Measurements from ENCODE around the gene CUX1.

CUX1 gene

DNA sequence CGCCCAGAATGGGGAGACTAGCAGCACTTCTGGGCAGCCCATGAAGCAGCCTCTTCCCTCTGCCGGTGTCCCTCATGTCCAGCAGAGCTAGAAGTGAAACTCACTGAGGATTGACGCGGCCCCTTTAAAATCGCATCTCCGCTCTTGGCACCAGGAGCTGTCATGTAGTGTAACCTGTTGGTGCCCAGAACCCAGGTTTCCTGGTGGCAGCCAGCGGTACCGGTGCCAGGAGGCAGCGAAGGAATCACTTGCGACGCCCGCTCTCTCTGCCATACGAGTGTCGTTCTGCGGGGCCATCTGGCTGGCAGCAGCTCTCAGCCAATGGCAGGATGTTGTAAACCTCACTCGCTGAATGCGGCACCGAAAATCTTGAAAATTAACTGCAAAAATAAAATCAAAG, 82.7 kb downstream of the CUX1 start:
- no peaks in the 10 kb centered on the region for H3K4me1 ChIP-seq (ENCODE audit: control insufficient read depth, insufficient read depth, low read length)
- no peaks in the 10 kb centered on the region for H3K36me3 ChIP-seq (ENCODE audit: control insufficient read depth, insufficient read depth, low read length)
- H3K27me3 ChIP-seq (ENCODE audit: control insufficient read depth, insufficient read depth, low read length), result no peaks in the 10 kb centered on the region
- H3K9ac ChIP-seq (ENCODE audit: low read length), result no peak overlapping the region
- H3K4me3 ChIP-seq (ENCODE audit: low read length), result no peak overlapping the region
- H3K9me3 ChIP-seq (ENCODE audit: control insufficient read depth, low read length), result no peaks in the 10 kb centered on the region

DNA sequence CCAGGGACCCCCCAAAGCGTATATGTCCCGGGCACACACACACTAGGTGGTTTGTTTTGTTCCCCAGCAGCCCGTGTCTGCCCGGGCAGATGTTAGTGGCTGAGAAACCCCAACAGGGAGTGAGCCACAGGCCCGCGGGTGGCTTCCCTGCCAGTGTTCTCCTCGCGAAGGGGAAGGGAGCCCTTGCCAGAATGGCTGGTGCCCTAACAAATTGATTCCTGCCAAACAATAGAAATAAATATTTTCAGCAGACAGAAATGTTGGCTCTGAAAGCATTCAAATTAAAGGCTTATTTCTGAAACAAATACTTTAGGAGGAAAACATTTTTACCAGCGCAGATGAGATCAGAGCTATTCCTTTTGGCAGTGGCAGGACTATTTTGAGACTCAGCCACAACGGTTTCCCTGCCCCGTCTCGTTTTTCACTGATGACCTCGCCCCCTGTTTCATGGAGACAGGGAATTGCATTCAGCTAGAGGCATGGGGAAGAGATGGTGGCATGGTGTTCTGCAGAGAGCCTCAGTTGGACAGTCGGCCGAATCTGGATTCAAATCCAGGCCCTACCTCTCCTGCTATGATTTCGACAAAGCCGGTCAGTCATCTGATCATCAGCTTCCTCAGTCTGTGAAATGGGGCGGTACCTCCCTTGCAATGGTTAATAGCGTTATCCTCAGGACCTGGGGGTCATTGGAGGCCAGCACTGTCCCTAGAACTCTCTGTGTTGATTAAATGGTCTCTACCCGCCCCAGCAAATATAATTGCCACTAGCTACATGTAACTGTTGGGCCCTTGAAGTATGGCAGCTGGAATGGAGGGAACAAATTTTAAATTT, 84.5 kb downstream of the CUX1 start:
- no peaks in the 10 kb centered on the region for H3K4me1 ChIP-seq (ENCODE audit: control insufficient read depth, insufficient read depth, low read length)
- H3K9me3 ChIP-seq (ENCODE audit: control insufficient read depth, low read length), result no peaks in the 10 kb centered on the region
- H3K36me3 ChIP-seq (ENCODE audit: control insufficient read depth, insufficient read depth, low read length), result no peaks in the 10 kb centered on the region
- no peak overlapping the region for H3K4me3 ChIP-seq (ENCODE audit: low read length)
- H3K9ac ChIP-seq (ENCODE audit: low read length), result no peak overlapping the region
- H3K27me3 ChIP-seq (ENCODE audit: control insufficient read depth, insufficient read depth, low read length), result no peaks in the 10 kb centered on the region

DNA sequence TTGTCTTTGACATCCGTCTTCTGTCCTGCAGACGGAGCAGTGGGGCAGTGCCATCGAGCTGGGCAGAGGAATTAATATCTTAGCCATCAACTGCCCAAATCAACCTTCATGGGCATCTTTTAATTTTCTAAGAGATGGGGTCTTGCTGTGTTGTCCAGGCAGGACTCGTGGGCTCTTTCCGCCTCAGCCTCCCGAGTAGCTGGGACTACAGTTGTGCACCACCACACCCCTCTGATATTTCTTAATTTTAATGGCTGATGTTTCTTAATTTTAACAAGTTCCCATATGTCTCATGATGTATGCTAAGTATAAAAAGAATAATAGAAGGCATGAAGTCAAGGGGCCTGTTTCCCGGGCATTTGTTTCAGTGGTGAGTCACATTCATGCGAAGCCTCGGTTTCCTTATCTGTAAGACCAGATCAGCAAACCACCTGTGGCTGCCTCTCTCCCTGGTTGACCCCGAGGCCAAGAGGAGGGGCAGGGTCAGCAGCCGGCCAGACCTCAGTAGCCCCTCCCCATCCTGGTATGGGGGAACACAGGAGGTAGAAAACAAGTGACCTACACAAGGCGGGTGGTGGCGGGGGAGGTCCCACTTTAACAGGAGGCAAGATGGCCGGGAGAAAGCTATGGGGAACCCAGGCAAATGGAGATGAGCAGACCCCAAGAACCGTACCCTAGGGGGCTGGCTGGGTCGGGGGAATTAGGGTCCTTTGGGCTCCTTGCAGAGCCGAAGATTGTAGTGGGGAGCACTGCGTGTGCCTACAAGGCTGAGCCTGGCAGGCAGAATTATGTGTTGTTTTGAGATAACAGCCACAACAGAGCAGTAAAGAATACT, 85.5 kb downstream of the CUX1 start:
- no peak overlapping the region for H3K4me3 ChIP-seq (ENCODE audit: low read length)
- no peaks in the 10 kb centered on the region for H3K36me3 ChIP-seq (ENCODE audit: control insufficient read depth, insufficient read depth, low read length)
- H3K4me1 ChIP-seq (ENCODE audit: control insufficient read depth, insufficient read depth, low read length), result no peaks in the 10 kb centered on the region
- H3K9ac ChIP-seq (ENCODE audit: low read length), result no peak overlapping the region
- H3K27me3 ChIP-seq (ENCODE audit: control insufficient read depth, insufficient read depth, low read length), result no peaks in the 10 kb centered on the region
- no peaks in the 10 kb centered on the region for H3K9me3 ChIP-seq (ENCODE audit: control insufficient read depth, low read length)

DNA sequence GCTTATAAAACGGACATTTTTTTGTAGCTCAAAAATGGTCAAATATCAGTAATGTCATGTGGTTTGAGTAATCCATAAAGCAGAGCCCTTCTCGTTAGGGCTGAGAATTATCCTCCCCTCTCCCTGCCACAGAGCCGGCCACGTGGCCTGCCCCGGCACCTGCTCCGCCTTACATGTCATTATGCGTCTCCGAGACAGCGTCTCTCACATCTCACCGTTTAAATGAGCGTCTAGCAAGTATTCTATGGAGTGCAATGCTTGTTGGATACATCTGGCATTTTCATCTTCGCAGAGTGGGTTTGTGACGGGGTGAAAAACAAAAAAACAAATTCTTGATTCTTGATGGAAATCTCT, 86.1 kb downstream of the CUX1 start:
- no peaks in the 10 kb centered on the region for H3K9me3 ChIP-seq (ENCODE audit: control insufficient read depth, low read length)
- no peaks in the 10 kb centered on the region for H3K36me3 ChIP-seq (ENCODE audit: control insufficient read depth, insufficient read depth, low read length)
- H3K4me3 ChIP-seq (ENCODE audit: low read length), result no peak overlapping the region
- H3K9ac ChIP-seq (ENCODE audit: low read length), result no peak overlapping the region
- no peaks in the 10 kb centered on the region for H3K27me3 ChIP-seq (ENCODE audit: control insufficient read depth, insufficient read depth, low read length)
- no peaks in the 10 kb centered on the region for H3K4me1 ChIP-seq (ENCODE audit: control insufficient read depth, insufficient read depth, low read length)

DNA sequence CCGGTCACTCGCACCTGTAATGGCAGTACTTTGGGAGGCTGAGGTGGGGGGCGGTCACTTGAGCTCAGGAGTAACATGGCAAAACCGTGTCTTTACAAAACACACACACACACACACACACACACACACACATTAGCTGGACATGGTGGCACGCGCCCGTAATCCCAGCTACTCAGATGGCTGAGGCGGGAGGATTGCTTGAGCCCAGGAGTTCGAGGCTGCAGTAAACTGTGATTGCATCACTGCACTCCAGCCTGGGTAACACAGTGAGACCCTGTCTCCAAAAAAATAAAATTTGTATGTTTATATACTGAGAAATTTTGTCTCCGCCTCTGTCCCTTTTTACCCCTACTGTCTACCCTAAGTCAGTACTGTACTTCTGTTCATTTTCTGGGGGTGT, 86.6 kb downstream of the CUX1 start:
- Histone ChIP-seq H3K27me3 (ENCODE audit: control insufficient read depth, insufficient read depth, low read length) (no peaks in the 10 kb centered on the region), H3K9me3 (ENCODE audit: control insufficient read depth, low read length) (no peaks in the 10 kb centered on the region), H3K36me3 (ENCODE audit: control insufficient read depth, insufficient read depth, low read length) (no peaks in the 10 kb centered on the region), H3K4me3 (ENCODE audit: low read length) (no peak overlapping the region), H3K9ac (ENCODE audit: low read length) (no peak overlapping the region), H3K4me1 (ENCODE audit: control insufficient read depth, insufficient read depth, low read length) (no peaks in the 10 kb centered on the region)

DNA sequence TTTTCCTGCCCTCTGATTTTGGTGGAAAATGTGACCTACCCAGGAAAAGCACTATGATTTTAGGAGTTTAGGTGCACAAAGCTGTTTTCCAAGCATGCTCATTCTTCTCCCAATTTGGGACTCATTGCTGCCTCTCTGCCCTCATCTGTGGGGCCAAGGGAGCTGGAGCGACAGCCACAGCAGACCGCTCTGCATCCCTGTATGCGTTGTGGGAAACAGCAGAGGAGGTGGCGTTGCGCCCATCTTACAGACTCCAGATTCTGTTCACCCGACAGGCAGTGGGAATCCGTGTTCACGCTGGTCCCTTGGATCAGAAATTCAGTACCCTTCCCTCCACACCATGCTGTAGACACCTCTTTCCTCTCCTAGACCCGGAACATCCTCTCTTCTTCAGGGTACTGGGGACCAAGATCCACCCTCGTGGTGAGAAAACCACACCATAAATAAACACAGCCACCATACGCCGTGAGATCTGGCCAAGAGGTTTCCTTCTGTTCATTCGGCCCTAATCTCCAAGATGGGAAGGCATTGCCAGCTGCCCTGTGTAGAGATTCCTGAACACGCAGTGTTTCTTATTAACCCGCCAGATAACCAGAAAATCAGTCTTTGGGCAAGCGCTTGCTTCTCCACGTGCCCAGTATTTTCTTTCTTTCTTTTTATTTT, 87.9 kb downstream of the CUX1 start:
- Histone ChIP-seq H3K4me3 (ENCODE audit: low read length) (no peak overlapping the region), H3K9ac (ENCODE audit: low read length) (no peak overlapping the region), H3K27me3 (ENCODE audit: control insufficient read depth, insufficient read depth, low read length) (no peaks in the 10 kb centered on the region), H3K9me3 (ENCODE audit: control insufficient read depth, low read length) (no peaks in the 10 kb centered on the region), H3K36me3 (ENCODE audit: control insufficient read depth, insufficient read depth, low read length) (no peaks in the 10 kb centered on the region), H3K4me1 (ENCODE audit: control insufficient read depth, insufficient read depth, low read length) (no peaks in the 10 kb centered on the region)

DNA sequence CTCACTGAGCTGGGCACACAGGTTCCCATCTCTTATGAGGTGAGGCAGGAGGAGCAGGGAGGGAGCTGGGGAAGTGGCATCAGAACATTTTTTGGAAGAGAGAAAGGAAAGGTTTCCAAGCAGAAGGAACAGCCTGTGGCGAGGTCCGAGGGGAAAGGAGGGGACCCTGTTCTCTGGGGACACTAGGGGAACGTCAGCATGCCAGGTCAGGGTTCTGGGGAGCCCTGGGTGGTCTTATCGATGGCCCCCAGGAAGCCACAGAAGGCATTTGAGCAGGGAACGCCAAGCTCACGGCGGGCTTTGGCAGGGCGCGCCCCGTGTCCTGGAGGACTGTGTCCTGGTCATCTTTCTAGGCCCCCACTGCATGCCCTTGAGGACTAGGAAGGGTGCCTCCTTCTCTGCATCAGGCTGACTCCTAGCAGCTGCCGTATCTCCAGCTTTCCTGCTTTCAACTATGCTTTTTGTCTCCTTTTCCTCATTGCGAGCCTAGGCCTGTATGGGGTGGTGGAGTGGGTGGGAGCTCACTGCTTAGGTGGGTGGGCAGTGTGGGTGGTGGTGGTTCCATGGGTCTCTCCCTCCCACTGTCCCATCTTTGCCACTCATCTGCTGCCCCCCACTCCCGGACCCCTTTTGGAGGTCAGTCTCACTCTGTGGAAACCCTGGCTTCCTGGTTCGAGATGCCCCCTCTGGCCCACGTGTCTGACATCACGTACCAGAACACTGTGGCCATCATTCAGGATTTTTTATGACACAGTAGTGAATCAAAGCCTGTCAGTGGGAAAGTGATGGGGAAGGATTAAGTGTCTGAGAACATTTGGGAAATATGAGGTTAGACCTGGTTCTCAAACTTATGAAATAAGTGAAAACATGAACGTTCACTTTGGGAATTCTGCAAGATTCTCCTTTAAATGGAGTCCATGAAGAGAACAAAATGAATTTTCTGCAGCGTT, 89.1 kb downstream of the CUX1 start:
- H3K36me3 ChIP-seq (ENCODE audit: control insufficient read depth, insufficient read depth, low read length), result no peaks in the 10 kb centered on the region
- no peaks in the 10 kb centered on the region for H3K27me3 ChIP-seq (ENCODE audit: control insufficient read depth, insufficient read depth, low read length)
- H3K9me3 ChIP-seq (ENCODE audit: control insufficient read depth, low read length), result no peaks in the 10 kb centered on the region
- H3K4me1 ChIP-seq (ENCODE audit: control insufficient read depth, insufficient read depth, low read length), result peaks cover under 1% of the 10 kb centered on the region
- H3K4me3 ChIP-seq (ENCODE audit: low read length), result no peak overlapping the region
- H3K9ac ChIP-seq (ENCODE audit: low read length), result no peak overlapping the region

DNA sequence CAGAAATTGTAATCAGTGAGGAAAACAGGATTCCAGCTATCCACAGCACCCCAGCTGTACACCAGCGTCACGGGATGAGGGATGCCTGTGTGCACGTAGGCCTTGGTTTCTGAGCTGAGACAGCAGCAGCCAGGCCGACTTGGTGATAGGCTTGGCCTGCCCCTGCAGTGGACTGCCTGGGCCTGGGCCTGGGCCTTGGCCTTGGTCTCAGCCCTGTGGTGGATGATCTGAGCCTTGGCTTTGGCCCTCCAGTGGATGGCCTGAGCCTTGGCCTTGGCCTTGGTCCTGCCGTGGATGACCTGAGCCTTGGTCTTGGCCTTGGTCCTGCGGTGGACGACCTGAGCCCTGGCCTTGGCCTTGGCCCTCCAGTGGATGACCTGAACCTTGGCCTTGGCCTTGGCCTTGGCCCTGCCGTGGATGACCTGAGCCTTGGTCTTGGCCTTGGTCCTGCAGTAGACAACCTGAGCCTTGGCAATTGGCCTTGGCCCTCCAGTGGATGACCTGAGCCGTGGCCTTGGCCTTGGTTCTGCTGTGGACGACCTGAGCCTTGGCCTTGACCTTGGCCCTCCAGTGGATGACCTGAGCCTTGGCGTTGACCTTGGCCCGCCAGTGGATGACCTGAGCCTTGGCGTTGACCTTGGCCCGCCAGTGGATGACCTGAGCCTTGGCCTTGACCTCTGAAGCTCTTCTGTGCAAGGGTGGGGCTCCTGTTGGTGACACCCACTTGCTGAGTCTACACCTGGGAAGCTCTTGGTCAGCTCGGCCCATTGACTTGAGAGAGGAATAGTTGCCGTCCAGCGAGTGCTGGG, 93.8 kb downstream of the CUX1 start:
- no peak overlapping the region for H3K9ac ChIP-seq (ENCODE audit: low read length)
- no peak overlapping the region for H3K4me3 ChIP-seq (ENCODE audit: low read length)
- peaks cover 5% of the 10 kb centered on the region for H3K4me1 ChIP-seq (ENCODE audit: control insufficient read depth, insufficient read depth, low read length)
- H3K36me3 ChIP-seq (ENCODE audit: control insufficient read depth, insufficient read depth, low read length), result no peaks in the 10 kb centered on the region
- H3K9me3 ChIP-seq (ENCODE audit: control insufficient read depth, low read length), result no peaks in the 10 kb centered on the region
- H3K27me3 ChIP-seq (ENCODE audit: control insufficient read depth, insufficient read depth, low read length), result no peaks in the 10 kb centered on the region

DNA sequence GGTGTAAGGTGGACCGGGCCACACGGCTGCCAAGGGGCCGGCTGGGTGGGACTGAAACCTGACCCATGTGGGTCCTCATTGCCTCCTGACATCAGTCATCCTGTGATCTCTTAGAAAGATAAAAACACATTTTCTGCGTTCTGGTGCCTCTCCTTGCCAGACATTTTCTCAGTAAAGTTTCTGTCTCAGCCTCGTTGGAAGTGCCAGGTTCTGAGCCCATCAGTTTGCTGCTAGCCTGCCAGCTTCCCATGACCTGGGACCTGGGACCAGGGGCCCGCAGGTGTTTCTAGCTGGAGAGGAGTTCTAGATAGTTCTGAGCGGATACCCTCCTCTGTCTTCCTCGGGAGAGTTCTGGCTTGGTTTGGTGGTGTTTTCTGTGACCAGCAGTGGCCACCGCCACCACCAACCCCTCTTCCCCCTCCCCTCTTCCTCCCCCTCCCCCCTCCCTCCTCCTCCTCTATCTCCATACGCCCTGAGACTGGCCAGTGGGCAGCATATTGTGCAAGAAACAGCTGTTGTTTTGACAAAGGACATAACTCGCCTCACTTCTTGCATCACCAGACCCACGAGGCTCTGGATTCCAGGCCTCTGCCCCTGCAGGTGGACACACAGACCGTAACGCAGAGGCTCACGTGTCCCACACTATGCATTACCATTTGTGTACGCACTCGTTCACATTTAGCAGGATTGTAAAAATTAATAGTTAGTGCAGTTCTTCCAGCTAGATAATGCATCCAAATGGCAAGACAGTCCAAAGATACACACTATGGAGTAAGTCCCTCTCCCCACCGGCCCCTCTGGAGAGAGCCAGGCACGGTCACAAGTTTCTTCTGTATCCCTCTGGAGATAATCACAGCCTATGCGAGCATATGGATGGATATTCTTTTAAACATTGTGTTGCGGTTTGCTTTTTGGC, 94.6 kb downstream of the CUX1 start:
- Histone ChIP-seq H3K36me3 (ENCODE audit: control insufficient read depth, insufficient read depth, low read length) (no peaks in the 10 kb centered on the region), H3K4me1 (ENCODE audit: control insufficient read depth, insufficient read depth, low read length) (peaks cover 5% of the 10 kb centered on the region), H3K27me3 (ENCODE audit: control insufficient read depth, insufficient read depth, low read length) (no peaks in the 10 kb centered on the region), H3K9me3 (ENCODE audit: control insufficient read depth, low read length) (no peaks in the 10 kb centered on the region), H3K4me3 (ENCODE audit: low read length) (no peak overlapping the region), H3K9ac (ENCODE audit: low read length) (no peak overlapping the region)

DNA sequence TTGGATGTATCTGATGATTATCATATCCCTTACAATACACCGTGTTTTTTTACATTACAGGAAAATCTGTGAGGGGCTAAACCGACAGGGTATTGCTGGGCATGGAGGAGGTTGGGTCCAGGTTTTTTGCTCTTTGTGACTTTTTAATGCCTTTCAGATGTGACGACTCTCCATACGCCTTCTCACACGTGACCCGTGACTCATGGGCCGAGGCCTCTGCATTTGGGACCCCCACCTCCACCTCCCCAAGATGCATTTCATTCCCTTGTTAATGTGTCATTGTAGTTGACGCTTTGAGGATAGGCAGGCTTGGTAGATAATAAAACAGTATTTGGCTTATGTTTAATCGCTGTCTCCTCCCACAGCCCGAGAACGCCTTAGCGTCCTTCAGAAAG, 95.3 kb downstream of the CUX1 start:
- no peaks in the 10 kb centered on the region for H3K36me3 ChIP-seq (ENCODE audit: control insufficient read depth, insufficient read depth, low read length)
- no peak overlapping the region for H3K9ac ChIP-seq (ENCODE audit: low read length)
- H3K27me3 ChIP-seq (ENCODE audit: control insufficient read depth, insufficient read depth, low read length), result no peaks in the 10 kb centered on the region
- no peak overlapping the region for H3K4me3 ChIP-seq (ENCODE audit: low read length)
- H3K4me1 ChIP-seq (ENCODE audit: control insufficient read depth, insufficient read depth, low read length), result peaks cover 5% of the 10 kb centered on the region
- H3K9me3 ChIP-seq (ENCODE audit: control insufficient read depth, low read length), result no peaks in the 10 kb centered on the region
